Stimulated activated CD8-positive, alpha-beta memory T cell treated with anti-CD3 and anti-CD28 coated beads, Interleukin-4, amount 100 ng/mL, for 4 hours (primary cell): ENCODE measurements around the gene APOBEC4.
"Not testable (repeated sequence)": the region's sequence is repeated elsewhere in the genome, so short reads cannot be mapped to it uniquely, and the experiment has no call there.

Experiments used
- DNase-seq, 2 donors: peaks; one replicate each; pipeline ENCODE4 v3.0.0-alpha.2; 2020; ENCODE audit warnings: low read depth in 2 of 2, low spot score in 1 of 2

Gene APOBEC4, protein sequence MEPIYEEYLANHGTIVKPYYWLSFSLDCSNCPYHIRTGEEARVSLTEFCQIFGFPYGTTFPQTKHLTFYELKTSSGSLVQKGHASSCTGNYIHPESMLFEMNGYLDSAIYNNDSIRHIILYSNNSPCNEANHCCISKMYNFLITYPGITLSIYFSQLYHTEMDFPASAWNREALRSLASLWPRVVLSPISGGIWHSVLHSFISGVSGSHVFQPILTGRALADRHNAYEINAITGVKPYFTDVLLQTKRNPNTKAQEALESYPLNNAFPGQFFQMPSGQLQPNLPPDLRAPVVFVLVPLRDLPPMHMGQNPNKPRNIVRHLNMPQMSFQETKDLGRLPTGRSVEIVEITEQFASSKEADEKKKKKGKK

DNA sequence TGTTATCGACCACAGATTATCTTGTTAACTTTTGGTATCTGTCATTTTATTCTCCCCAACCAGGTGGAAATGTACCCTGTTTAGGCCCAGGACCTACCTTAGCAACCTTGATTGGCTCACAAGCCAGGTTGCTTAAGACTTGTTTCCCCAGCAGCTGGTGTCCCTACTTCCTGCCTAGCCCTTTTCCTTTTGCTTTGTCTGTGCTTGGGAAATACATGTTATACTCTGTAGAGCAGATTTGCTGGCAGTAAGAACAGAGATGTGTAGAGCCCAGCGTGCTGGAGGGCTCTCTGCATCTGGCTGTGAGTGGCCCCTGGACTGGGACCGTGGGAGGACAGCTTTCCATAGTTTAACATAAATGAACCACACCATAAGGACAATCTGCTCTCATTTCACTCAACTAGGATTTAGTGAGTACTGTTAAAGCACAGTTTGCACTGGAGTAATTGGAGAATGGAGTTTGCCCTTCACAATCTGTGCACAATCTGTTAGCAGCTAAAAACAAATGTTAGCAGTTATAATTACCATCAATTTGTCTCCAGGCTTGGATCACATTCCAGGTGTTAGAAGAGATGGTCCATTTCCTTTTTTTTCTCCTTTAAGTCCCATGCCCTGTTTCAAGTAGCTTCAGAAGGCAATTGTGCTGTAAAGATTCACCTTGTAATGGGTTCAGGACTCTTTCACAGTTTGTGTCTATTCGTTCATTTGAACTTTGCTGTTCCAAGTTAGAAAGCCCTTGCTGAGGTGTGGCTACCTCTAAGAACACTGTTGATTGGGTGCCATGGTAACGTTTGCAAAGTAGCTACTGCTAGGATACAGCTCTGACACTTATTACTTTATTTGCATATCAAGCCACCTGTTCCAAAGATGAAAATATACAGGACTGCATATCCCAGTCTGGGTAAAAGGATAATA lies at the start of gene APOBEC4:
TSS of gene APOBEC4 (minus strand) at position 770 of the 915 bp plus-strand sequence. CDS start 4,535 bp downstream, outside the sequence.
- no peak for DNase-seq

DNA sequence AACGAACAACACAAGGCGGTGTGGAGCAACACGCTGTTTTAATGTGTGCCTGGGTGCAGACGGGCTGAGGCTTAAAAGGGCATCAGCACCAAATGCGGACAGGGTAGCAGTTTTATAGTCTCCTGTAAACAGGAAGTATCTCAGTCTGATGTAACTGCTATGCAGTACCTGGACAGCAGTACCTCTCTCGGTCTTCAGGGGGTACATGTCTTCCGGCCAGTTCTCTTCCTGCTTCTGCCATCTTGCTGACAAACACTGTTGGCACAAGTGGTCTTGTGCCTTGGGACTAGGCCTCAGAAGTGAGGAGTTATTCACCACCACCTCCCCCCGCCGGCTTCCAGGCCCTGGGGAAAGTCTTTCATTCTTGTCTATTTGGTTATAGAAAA lies 49.7 kb upstream of the APOBEC4 start:
- no peak for DNase-seq

DNA sequence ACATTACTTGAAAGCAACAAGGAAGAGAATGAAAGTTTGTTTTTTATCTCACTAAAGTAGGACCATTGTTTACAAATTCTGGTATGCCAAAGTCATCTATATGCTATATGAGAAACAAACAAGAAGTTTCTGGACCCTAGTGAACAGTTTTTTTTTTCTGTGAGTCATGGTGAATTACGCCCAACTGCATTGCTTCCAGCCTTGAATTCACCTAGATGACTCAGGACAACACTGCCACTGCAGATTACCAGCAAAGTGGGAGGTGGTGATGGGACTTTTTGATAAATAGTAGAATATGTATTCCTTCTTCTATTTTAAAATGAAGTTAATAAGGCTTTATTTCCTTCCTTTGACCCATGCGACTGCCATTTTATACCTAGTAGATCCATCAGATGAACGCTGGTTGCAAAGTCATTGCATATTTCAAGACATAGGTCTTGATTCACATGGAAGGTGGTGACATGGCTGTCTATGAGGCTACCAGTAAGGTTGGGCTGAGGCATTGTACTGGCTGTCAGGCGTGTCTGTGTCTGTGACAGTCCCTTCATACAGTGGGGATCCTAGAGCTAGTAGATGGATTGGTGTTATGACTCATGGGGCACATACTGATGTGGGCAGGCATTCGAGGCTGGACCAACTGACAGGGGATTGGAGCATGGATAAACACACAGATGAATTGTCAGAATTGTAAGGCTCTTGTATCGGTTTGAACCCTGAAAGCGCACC lies 49.1 kb upstream of the APOBEC4 start:
- no peak for DNase-seq

DNA sequence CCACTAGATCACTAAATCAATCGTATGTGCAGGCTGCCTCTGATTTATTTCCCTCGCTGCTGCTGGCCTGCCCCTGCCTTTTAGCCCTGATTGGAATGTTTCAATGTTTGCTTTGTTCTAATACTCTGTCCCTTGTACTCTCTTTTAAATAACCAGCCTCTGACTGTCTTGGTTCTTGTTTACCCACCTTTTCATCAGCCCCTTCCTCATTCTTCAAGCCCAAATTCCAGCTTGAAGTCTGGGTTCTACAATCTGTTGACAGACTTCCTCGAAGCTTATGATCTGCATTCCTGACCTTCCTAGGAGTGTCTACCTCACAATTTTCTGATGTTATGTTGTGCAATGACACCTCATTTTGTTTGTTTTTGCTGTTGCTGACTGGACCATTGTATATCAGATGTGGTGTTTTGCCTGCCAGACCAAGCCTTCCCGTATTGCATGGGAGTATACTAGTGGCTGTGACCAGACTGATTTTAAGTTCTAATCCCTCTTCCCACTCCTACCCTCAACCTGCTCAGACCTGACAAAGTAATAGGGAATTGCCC lies 46.6 kb upstream of the APOBEC4 start:
- no peak for DNase-seq

DNA sequence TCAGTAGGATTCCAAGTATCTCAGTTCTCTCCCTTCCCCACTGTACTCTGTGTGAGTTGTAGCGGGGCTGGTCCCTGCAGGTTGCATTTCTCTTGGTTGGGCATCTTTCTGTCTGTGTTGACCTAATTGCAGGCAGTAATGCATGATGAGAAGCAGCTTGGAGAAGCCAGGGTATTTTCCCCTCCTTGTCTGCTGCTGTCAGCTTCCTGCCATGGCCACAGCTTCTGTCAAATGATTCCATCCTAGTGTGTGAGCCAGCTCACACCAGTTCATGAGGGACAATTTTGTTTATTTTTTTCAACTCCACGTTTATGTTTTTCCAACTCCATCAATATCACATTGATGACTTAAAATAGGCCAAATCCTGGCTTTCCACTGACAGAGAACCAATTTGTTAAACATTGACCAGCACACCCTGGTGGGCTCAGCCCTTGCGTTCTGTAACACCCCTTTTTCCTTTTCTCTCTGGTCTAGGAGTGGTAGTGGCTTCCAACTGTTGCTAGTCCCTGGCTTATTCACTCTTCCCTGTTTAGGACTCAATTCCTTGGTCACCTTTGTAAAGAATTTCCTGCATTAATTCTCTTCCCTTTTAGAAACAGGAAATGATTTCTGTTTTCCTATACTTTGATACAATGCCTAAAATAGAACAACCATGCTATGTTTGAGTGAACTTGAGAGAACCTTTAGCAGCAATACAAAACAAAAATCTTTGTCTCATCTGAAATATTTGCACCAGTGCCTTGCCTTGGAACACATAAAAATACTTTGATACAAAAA lies 44.9 kb upstream of the APOBEC4 start:
- DNase-seq, result no peak

DNA sequence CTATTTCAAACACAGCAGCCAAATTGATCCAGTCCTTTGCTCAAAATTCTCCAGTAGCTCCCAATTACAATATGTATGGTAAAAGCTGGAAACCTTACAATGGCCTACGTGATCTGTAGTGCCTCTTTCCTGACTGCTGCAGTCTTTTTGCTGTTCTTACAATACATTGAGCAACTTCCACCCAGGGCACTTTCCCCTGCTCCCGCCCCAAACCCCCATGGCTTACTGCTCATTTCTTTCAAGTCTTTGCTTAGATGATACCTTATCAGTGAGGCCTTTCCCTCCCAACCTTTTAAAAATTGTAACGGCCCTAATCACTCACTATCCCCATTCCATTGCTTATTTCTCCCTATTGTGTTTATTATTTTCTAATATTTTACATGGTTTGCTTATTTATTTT lies 43.9 kb upstream of the APOBEC4 start:
- DNase-seq, result no peak

DNA sequence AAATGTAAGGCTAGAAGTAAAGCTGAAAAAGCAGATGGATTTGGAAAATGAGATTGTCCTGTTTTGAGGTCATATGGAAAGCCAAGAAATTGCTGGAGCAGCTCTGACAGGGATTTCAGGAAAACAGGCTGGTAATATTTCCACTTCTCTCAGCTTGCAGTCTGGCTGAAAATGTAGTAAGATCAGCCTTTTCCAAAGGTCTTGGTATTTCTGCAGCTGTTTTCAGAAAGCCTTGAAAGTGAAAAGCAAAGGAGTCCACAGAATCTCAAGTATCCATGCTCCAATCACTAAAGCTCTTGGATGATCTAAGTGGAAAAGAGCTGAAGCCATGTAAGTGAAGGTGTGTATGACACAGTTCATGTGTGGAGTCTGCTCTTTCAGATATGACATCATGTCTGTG lies 41.6 kb upstream of the APOBEC4 start:
- no peak for DNase-seq

DNA sequence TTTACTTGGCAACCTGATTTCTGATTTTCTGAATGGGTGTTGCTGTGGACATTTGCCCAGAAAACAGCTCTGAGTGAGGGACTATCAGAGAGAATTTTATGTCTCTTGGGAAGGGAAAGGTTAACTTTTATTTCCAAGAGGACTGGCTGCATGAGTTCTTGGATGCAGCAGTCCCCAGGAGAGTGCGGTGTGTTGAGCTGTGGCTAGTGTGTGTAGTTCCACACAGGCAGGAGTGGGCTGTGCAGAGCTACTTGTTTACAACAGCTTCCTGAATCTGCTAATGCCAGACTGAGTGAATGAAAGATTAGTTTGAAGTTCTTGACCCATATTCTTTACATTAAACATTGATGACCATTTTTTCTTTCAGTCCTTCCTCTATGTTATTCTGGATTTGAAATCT lies 41.0 kb upstream of the APOBEC4 start:
- no peak for DNase-seq

DNA sequence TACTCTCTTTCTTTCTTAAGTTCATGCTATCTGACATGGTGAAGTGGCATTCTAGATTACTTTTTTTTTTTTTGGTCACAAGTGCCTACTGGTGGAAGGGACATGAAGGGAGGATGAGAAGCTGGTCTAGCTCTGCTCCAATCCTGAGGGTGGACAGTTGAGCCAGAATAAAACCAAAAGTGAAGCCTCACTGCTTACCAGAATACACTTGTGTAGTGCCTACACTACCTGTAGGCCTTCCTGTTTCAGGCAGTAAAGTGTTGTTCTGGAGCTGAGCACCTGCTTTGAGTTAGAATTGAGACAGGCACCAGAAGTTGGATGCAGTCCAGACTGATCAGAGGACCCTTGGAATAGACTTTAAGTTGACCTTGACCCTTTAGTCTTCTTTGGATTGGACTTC lies 40.4 kb upstream of the APOBEC4 start:
- DNase-seq, result no peak

DNA sequence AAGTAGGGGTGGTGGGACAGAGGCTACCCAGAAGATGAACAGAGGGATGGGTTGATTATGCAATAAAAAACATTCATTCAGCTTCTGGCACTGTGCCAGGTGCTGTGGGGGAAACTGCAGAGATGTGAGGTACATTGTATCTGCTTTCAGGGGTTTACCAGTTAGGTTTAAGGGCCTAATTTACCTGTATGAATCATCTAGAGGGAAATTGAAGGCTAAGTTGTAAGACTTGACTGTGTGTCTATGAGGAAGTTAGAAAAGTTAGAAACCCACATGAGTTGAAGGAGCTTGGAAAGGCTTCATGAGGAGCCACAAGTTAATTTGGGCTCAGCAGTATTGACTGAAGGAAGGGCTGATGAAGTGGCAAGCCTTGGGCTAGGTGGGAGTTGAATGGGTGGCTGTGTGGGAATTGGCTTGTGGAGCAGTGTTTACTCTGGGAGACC lies 36.7 kb upstream of the APOBEC4 start:
- DNase-seq, result no peak

DNA sequence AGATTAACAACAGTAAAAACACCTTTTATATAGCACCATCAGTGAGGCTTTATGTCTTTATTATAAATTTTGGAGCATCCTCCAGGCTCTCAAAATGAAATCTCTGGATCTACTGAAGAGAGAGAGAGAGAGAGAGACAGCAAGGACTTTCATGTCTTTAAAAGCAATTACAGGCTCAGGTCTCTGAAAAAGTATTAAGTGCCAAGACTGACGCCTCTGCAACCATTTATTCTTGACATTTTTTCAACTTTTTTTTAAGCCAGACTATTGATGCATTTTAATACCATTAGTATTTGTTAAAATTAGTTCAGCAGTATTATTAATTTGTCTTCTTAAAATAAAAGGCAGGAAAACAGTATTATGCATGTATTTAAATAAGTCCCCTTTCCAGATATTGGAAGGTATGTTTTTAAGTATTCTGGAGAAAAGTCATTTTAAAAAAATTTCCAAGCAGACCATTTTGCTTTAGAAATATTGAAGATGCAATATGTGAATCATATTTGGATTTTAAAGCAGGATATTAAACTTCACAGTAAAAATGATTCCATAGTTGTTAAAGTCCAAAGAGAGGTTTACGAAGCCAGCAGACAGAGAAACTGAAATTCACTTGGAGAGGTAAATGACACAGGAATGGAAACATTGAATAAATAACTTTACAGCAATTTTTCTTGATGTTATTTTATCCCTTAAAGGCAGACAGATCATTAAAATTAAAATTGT lies 35.4 kb upstream of the APOBEC4 start:
- no peak for DNase-seq

DNA sequence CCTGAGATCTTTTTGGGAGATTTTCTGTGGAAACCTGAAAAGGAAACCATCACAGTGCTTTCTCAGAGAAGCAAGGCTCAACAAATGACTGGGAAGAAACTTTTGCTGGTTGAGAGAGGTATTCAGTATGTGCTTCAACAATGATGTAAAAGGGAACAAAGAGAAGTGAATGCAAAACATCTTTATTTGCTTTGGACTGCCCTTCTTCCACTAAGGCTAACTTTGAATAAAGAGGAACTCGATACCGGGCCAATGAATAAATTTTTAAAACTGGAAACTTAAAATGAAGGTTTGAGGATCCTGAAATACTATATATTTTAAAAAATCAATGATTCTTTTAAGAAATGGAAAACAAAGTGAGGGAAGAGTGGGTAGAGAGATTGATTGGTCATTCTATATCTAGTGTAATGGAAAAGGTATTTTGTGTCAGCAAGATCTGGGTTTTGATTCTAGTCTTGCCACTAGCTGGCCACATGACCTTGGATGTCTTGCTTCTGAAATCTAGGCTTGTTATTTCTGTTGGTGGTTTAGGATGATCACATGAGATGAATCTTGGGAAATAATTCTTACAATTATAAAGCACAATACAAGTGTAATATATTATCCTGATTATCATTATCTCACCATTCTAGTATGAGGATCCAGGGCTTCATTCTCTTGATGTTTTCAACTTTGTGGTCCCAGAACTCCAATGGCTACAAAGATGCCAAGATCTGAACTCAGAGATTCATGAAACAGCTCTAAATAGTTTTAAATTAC lies 34.6 kb upstream of the APOBEC4 start:
- DNase-seq, result no peak

DNA sequence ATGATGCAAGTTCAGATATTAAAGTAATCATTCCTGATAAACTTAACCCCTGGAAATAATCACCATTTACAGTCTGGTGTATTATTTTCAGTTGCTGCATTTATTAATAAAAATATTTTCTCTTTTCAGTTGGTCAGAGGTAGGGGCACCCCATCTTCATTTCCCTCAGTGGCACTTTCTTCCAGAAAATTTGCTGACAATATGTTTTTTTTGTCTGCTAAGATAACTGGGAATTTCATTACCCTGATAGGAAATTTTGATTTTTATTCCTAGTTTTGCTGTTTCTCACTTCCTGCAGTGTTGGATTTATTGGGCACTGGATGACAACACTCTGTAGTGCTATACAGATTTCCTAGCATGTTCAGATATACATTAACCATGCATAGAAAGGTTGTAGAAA lies 33.1 kb upstream of the APOBEC4 start:
- no peak for DNase-seq

DNA sequence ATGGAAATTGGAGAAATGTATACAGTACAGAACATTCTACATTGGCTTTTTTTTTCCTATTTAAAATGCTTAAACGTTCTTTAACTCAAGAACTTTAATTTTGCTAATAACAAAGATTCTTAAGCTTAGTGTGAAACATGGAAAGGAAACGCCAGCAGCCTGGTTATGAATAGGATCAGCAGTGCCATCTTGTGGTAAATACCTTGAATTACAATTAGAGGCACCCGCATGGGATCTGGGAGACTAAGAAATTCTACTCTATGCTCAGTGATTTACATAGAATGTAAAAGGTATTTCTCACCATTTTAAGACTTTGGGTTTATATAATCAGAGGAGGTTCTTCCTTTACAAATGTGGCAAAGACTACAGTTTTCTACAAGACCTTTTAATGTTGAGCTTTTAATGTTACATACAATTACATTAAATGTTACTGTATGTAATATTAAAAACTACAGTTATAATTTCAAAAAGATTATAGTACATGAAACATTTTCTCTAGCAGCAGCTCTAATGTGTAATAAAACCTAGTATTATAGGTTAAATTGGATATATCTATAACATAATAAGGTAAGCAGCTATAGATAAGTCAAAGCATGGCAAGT lies 32.1 kb upstream of the APOBEC4 start:
- no peak for DNase-seq

DNA sequence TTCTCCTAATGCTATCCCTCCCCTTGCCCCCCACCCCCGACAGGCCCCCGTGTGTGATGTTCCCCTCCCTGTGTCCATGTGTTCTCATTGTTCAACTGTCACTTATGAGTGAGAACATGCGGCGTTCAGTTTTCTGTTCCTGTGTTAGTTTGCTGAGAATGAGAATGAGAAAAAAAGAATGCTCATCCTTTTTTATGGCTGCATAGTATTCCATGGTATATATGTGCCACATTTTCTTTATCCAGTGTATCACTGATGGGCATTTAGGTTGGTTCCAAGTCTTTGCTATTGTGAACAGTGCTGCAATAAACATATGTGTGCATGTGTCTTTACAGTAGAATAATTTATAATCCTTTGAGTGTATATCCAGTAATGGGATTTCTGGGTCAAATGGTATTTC lies 26.2 kb upstream of the APOBEC4 start:
- not testable (repeated sequence) for DNase-seq

DNA sequence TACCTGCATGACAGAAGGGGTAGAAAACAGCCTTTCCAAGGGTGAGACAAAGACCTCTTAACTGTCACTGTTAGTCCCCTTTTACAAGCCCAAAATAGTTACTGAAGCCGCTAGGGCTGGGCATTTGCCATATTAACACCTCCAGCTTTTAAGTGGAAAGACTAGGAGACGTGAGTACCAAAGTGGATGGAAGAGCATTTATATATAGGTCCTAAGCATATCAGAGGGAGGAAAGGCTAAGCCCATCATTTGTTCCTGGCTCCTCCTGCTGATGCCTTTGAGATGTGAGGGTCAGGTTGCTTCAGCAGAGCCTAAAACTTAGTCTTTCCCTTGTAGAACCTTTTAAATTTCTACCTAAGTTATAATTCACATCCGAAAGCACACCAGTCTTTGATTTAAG lies 25.7 kb upstream of the APOBEC4 start:
- DNase-seq, result no peak

DNA sequence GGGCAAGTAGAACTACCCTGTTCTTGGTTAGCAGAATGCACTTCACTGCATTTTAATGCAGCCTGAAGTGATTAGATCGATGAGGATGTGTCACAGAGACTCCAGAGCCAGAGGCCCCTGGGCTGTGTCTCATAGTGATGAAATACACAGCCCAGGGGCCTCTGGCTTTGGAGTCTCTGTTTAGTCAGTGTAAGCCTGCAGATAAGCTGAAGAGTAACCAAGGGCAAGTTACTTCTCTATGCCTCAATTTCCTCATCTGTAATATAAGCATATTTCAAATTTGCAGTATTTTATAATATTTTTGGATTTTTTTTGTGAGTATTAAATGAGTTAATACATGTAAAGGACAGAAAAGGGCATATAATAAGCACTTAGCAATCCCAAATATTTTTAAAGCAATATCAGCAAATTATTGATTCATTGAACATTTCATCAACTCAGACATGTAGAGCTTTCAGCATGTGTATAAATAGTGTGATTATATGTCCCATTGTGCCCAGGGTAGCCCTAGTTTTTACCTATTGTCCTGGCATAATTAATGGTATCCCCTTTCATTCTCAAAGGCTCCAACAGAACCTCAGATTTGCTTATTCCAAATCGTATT lies 23.6 kb upstream of the APOBEC4 start:
- DNase-seq, result no peak

DNA sequence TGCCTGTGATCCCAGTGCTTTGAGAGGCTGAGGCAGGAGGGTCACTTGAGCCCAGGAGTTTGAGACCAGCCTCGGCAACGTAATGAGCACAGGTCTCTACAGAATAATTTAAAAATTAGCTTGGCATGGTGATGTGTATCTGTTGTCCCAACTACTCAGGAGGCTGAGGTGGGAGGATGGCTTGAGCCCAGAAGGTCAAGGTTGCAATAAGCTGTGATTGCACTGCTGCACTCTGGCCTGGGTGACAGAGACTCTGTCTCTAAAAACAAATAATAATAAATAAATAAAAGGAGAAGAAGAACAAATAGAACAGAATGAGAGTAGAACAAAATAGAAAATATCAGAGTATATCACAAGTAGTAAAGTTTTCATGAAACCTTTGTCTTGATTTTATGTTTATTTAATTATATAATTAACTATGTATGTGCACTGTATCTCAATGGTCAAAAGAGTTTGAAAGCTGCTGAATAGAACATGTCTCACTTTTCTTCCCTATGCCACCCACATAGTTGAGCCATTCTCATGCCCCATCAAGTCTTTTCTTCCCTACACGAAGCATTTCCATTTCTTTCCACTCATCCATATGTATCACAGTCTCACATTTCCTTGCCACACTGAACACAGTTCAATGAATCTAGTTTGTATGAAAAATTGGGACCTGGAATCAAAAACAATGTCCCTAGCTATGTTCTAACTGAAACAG lies 22.9 kb upstream of the APOBEC4 start:
- DNase-seq, result no peak
